ENCODE data around the gene IL12RB1. TPM values are rescaled to one million over a fixed set of nuclear protein-coding genes. Genes with fewer than 3 reads are reported as not detected.

The IL12RB1 gene
- total and polyA plus RNA-seq, 2 of the 13 experiments (the other 11 are each of a cell fraction or from before 2014, with no cell fraction given), result 0.03 to 0.04 TPM

GRCh38 chr19:18013210-18014111 is 73.3 kb downstream of the IL12RB1 start (continued):
- no peak for TF ChIP-seq ZNF512B (CRISPR knock-in tag; IDR thresholded peaks at IDR 0.05; ENCODE audit: borderline replicate concordance)
- peak; percentile 98 for TF ChIP-seq THRA (CRISPR knock-in tag; IDR thresholded peaks at IDR 0.05; ENCODE audit: borderline replicate concordance)
- TF ChIP-seq ZZZ3 (CRISPR knock-in tag; IDR thresholded peaks at IDR 0.05; ENCODE audit: borderline replicate concordance), result no peak
- TF ChIP-seq KAT2B (IDR thresholded peaks at IDR 0.05; ENCODE audit: borderline replicate concordance, low read depth, low read length), result no peak
- peak; percentile 74; the same call in 1 of the 2 replicates for TF ChIP-seq ZNF614 (CRISPR knock-in tag; IDR thresholded peaks at IDR 0.05; ENCODE audit: borderline replicate concordance)
- TF ChIP-seq MTA1 (CRISPR knock-in tag; IDR thresholded peaks at IDR 0.05; ENCODE audit: borderline replicate concordance), result peak; percentile 43; the same call in 1 of the 2 replicates
- peak; percentile 53 for TF ChIP-seq TEAD3 (CRISPR knock-in tag; optimal IDR thresholded peaks at IDR 0.05; ENCODE audit: borderline replicate concordance)
- no peak for TF ChIP-seq FOSL1 (CRISPR knock-in tag; IDR thresholded peaks at IDR 0.05; ENCODE audit: borderline replicate concordance)
- TF ChIP-seq CHD4 (IDR thresholded peaks at IDR 0.05; ENCODE audit: borderline replicate concordance, low read length), result 0 out of 2 replicates have a peak, but pooled peaks have one; percentile 59
- peak; percentile 74 for TF ChIP-seq KAT8 (CRISPR knock-in tag; IDR thresholded peaks at IDR 0.05)
- TF ChIP-seq GATAD2A (CRISPR knock-in tag; IDR thresholded peaks at IDR 0.05), result peak; percentile 91
- peak; percentile 75 for TF ChIP-seq ZBTB20 (CRISPR knock-in tag; IDR thresholded peaks at IDR 0.05; ENCODE audit: borderline replicate concordance, low read depth)
- no peak for TF ChIP-seq ZBTB44 (CRISPR knock-in tag; IDR thresholded peaks at IDR 0.05)
- TF ChIP-seq YEATS4 (CRISPR knock-in tag; IDR thresholded peaks at IDR 0.05; ENCODE audit: borderline replicate concordance), result 0 out of 2 replicates have a peak, but pooled peaks have one; percentile 25
- peak; percentile 42; the same call in 1 of the 2 replicates for TF ChIP-seq ZBED4 (CRISPR knock-in tag; IDR thresholded peaks at IDR 0.05; ENCODE audit: borderline replicate concordance)
- 0 out of 2 replicates have a peak, but pooled peaks have one; percentile 24 for TF ChIP-seq ZNF639 (CRISPR knock-in tag; conservative IDR thresholded peaks at IDR 0.05)
